Measurements from ENCODE around the gene RGS18. TPM values are rescaled to one million over a fixed set of nuclear protein-coding genes. Genes with fewer than 3 reads are reported as not detected.
"Not testable (repeated sequence)": the region's sequence is repeated elsewhere in the genome, so short reads cannot be mapped to it uniquely, and the experiment has no call there.

RGS18 gene
- total RNA-seq, 1 experiment from 2014 or later, result not detected

GRCh38 chr1:192130175-192130574 is 28.1 kb upstream of the RGS18 start:
- no peaks in the 10 kb centered on the region for H3K27me3 Mint-ChIP-seq (ENCODE audit: insufficient read depth, unreplicated experiment)
- BruUV-seq (replicated peaks), result no TSS peak
- ChIA-PET POLR2A (no interaction called here), CTCF (no interaction called here)
- no peak overlapping the region for H3K27ac Mint-ChIP-seq (ENCODE audit: low read depth, unreplicated experiment)
- H3K4me3 Mint-ChIP-seq (ENCODE audit: unreplicated experiment), result no peak overlapping the region
- DNase-seq (ENCODE audit: unreplicated experiment), result no peak
- intact Hi-C loops (cut with micrococcal nuclease), result no loop called here
- H3K4me1 Mint-ChIP-seq (ENCODE audit: insufficient read depth, unreplicated experiment), result peaks cover 6% of the 10 kb centered on the region
- no peaks in the 10 kb centered on the region for H3K36me3 Mint-ChIP-seq (ENCODE audit: insufficient read depth, unreplicated experiment)
- peaks cover 7% of the 10 kb centered on the region for H3K9me3 Mint-ChIP-seq (ENCODE audit: unreplicated experiment)
- no peak for TF ChIP-seq CTCF (IDR thresholded peaks at IDR 0.05; ENCODE audit: unreplicated experiment)

GRCh38 chr1:192130865-192131264 is 27.4 kb upstream of the RGS18 start:
- H3K4me3 Mint-ChIP-seq (ENCODE audit: unreplicated experiment); H3K27me3 Mint-ChIP-seq (ENCODE audit: insufficient read depth, unreplicated experiment); intact Hi-C loops (cut with micrococcal nuclease); H3K36me3 Mint-ChIP-seq (ENCODE audit: insufficient read depth, unreplicated experiment); DNase-seq (ENCODE audit: unreplicated experiment); CTCF ChIA-PET; H3K27ac Mint-ChIP-seq (ENCODE audit: low read depth, unreplicated experiment); BruUV-seq (replicated peaks); H3K9me3 Mint-ChIP-seq (ENCODE audit: unreplicated experiment); POLR2A ChIA-PET; H3K4me1 Mint-ChIP-seq (ENCODE audit: insufficient read depth, unreplicated experiment): not testable (repeated sequence)

GRCh38 chr1:192131914-192132313 is 26.3 kb upstream of the RGS18 start:
- Mint-ChIP-seq H3K9me3 (ENCODE audit: unreplicated experiment) (peaks cover 7% of the 10 kb centered on the region), H3K4me3 (ENCODE audit: unreplicated experiment) (no peak overlapping the region), H3K36me3 (ENCODE audit: insufficient read depth, unreplicated experiment) (no peaks in the 10 kb centered on the region), H3K4me1 (ENCODE audit: insufficient read depth, unreplicated experiment) (peaks cover 6% of the 10 kb centered on the region), H3K27me3 (ENCODE audit: insufficient read depth, unreplicated experiment) (no peaks in the 10 kb centered on the region), H3K27ac (ENCODE audit: low read depth, unreplicated experiment) (no peak overlapping the region)
- no TSS peak for BruUV-seq (replicated peaks)
- CTCF ChIA-PET, result no interaction called here
- intact Hi-C loops (cut with micrococcal nuclease), result no loop called here
- DNase-seq (ENCODE audit: unreplicated experiment), result no peak
- no peak for TF ChIP-seq CTCF (IDR thresholded peaks at IDR 0.05; ENCODE audit: unreplicated experiment)
- POLR2A ChIA-PET, result no interaction called here

GRCh38 chr1:192133350-192133926 is 24.8 kb upstream of the RGS18 start:
- intact Hi-C loops (cut with micrococcal nuclease), result no loop called here
- POLR2A ChIA-PET, result no interaction called here
- TF ChIP-seq CTCF (IDR thresholded peaks at IDR 0.05; ENCODE audit: unreplicated experiment), result no peak
- Mint-ChIP-seq H3K27me3 (ENCODE audit: insufficient read depth, unreplicated experiment) (no peaks in the 10 kb centered on the region), H3K36me3 (ENCODE audit: insufficient read depth, unreplicated experiment) (no peaks in the 10 kb centered on the region), H3K4me3 (ENCODE audit: unreplicated experiment) (no peak overlapping the region), H3K27ac (ENCODE audit: low read depth, unreplicated experiment) (no peak overlapping the region), H3K4me1 (ENCODE audit: insufficient read depth, unreplicated experiment) (peaks cover 6% of the 10 kb centered on the region), H3K9me3 (ENCODE audit: unreplicated experiment) (peaks cover 7% of the 10 kb centered on the region)
- CTCF ChIA-PET, result no interaction called here
- no TSS peak for BruUV-seq (replicated peaks)
- DNase-seq (ENCODE audit: unreplicated experiment), result peak; percentile 57

- DNase-seq (ENCODE audit: unreplicated experiment), result no peak
- POLR2A ChIA-PET, result no interaction called here
- Mint-ChIP-seq H3K4me1 (ENCODE audit: insufficient read depth, unreplicated experiment) (no peaks in the 10 kb centered on the region), H3K27ac (ENCODE audit: low read depth, unreplicated experiment) (no peak overlapping the region), H3K27me3 (ENCODE audit: insufficient read depth, unreplicated experiment) (no peaks in the 10 kb centered on the region), H3K4me3 (ENCODE audit: unreplicated experiment) (no peak overlapping the region), H3K36me3 (ENCODE audit: insufficient read depth, unreplicated experiment) (no peaks in the 10 kb centered on the region), H3K9me3 (ENCODE audit: unreplicated experiment) (peaks cover 6% of the 10 kb centered on the region)
- intact Hi-C loops (cut with micrococcal nuclease), result no loop called here
- CTCF ChIA-PET, result interaction anchor here (0.6 kb wide), 1 partner anchor 11 kb away, joined by 4 read pairs; no protein-coding TSS in a partner anchor
- no peak for TF ChIP-seq CTCF (IDR thresholded peaks at IDR 0.05; ENCODE audit: unreplicated experiment)
- no TSS peak for BruUV-seq (replicated peaks)
Measured at GRCh38 chr1:192140382-192140781, 17.9 kb upstream of the RGS18 start.
